ENCODE results near the gene HNF4A.

Gene HNF4A

DNA sequence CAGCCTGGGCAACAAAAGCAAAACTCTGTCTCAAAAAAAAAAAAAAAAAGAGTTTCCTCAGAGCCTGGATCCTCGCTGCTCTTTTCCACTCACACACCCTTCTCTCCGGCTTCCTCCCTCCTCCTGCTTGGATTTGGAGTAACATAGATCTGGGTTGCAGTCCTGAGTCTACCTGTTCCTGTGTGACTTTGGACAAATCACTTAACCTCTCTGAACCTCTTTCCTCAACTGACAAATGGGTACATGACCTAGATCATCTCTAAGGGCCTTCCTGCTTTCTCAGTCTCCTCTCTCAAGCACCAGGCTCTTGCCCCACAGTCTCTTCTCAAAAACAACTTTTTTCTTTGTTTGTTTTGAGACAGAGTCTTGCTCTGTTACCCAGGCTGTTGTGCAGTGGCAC lies 24.3 kb upstream of the HNF4A start:
- ATAC-seq (ENCODE audit: insufficient read depth, low read depth): no peak
- H3K9ac ChIP-seq (ENCODE audit: low read depth, low read length): no peak overlapping the region
- no peak for TF ChIP-seq EZH2 (IDR thresholded peaks at IDR 0.05; ENCODE audit: borderline replicate concordance, low read depth, low read length, severe bottlenecking)
- TF ChIP-seq, protein P1, sequence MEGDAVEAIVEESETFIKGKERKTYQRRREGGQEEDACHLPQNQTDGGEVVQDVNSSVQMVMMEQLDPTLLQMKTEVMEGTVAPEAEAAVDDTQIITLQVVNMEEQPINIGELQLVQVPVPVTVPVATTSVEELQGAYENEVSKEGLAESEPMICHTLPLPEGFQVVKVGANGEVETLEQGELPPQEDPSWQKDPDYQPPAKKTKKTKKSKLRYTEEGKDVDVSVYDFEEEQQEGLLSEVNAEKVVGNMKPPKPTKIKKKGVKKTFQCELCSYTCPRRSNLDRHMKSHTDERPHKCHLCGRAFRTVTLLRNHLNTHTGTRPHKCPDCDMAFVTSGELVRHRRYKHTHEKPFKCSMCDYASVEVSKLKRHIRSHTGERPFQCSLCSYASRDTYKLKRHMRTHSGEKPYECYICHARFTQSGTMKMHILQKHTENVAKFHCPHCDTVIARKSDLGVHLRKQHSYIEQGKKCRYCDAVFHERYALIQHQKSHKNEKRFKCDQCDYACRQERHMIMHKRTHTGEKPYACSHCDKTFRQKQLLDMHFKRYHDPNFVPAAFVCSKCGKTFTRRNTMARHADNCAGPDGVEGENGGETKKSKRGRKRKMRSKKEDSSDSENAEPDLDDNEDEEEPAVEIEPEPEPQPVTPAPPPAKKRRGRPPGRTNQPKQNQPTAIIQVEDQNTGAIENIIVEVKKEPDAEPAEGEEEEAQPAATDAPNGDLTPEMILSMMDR (IDR thresholded peaks at IDR 0.05; ENCODE audit: borderline replicate concordance, extremely low read depth, low read length, poor library complexity, severe bottlenecking): no peak
- no peaks in the 10 kb centered on the region for H4K20me1 ChIP-seq (ENCODE audit: insufficient read depth, low read length)
- no peak overlapping the region for H2AFZ ChIP-seq (ENCODE audit: low read depth, low read length)
- H3K4me1 ChIP-seq (ENCODE audit: insufficient read depth, low read length): no peaks in the 10 kb centered on the region
- DNase-seq: no peak
- no peaks in the 10 kb centered on the region for H3K9me3 ChIP-seq (ENCODE audit: insufficient read depth, low read length, severe bottlenecking)
- no peak overlapping the region for H3K4me2 ChIP-seq (ENCODE audit: insufficient read depth, low read length)
- no peak overlapping the region for H3K27ac ChIP-seq (ENCODE audit: low read length)
- H3K27me3 ChIP-seq (ENCODE audit: insufficient read depth, low read length, poor library complexity): peaks cover 16% of the 10 kb centered on the region
- no peaks in the 10 kb centered on the region for H3K36me3 ChIP-seq (ENCODE audit: insufficient read depth, low read length)
- H3K4me3 ChIP-seq (ENCODE audit: low read depth in 1 of 2, low read length in 2 of 2): no peak overlapping the region
- no peaks in the 10 kb centered on the region for H3K79me2 ChIP-seq (ENCODE audit: insufficient read depth, low read length)

DNA sequence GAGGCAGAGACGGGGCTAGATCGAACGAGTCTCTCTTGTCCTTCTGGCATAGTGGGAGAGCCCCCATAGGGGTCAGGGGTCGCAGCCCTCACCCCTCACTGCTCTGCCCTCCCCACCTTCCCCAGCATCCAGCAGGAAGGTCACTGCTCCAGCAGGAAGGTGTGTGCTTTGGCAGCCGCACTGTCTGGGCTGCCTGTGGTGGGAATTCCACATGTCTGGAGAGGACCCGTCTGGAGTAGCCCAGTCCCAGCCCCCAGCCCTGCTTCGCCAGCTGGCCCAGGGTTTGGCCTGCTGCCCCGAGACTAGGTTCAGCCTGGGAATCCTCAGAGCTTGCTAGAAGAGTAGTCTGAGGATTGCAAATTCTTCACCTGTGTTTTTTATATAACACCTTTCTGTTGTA lies 21.2 kb upstream of the HNF4A start:
- Histone ChIP-seq H4K20me1 (ENCODE audit: insufficient read depth, low read length) (no peaks in the 10 kb centered on the region), H3K27ac (ENCODE audit: low read length) (no peak overlapping the region), H3K4me3 (ENCODE audit: low read depth in 1 of 2, low read length in 2 of 2) (no peak overlapping the region), H3K79me2 (ENCODE audit: insufficient read depth, low read length) (no peaks in the 10 kb centered on the region), H3K4me1 (ENCODE audit: insufficient read depth, low read length) (no peaks in the 10 kb centered on the region), H2AFZ (ENCODE audit: low read depth, low read length) (no peak overlapping the region), H3K9ac (ENCODE audit: low read depth, low read length) (no peak overlapping the region), H3K9me3 (ENCODE audit: insufficient read depth, low read length, severe bottlenecking) (no peaks in the 10 kb centered on the region), H3K36me3 (ENCODE audit: insufficient read depth, low read length) (no peaks in the 10 kb centered on the region), H3K27me3 (ENCODE audit: insufficient read depth, low read length, poor library complexity) (peaks cover 10% of the 10 kb centered on the region), H3K4me2 (ENCODE audit: insufficient read depth, low read length) (no peak overlapping the region)
- DNase-seq: no peak
- ATAC-seq (ENCODE audit: insufficient read depth, low read depth): no peak
- TF ChIP-seq EZH2 (IDR thresholded peaks at IDR 0.05; ENCODE audit: borderline replicate concordance, low read depth, low read length, severe bottlenecking): no peak
- TF ChIP-seq, protein P1 (IDR thresholded peaks at IDR 0.05; ENCODE audit: borderline replicate concordance, extremely low read depth, low read length, poor library complexity, severe bottlenecking): no peak

DNA sequence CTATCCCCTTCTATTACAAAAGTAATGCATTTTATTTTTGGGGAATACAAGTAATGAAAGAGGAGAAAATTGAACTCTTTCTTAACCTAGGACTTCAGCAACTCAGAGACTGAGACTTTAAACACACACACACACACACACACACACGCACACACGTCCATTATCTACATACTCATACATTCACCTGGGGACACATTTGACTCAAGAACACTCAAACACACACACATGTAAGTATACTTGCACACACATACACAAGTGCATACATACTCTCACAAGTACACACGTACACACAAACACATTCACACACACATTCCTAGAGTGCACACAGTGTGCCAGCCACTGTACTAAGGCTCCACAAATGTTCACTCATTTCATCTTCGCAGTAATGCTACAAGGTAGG lies 20.8 kb upstream of the HNF4A start:
- Histone ChIP-seq H3K4me2 (ENCODE audit: insufficient read depth, low read length) (no peak overlapping the region), H3K79me2 (ENCODE audit: insufficient read depth, low read length) (no peaks in the 10 kb centered on the region), H3K27me3 (ENCODE audit: insufficient read depth, low read length, poor library complexity) (peaks cover 9% of the 10 kb centered on the region), H4K20me1 (ENCODE audit: insufficient read depth, low read length) (no peaks in the 10 kb centered on the region), H3K4me1 (ENCODE audit: insufficient read depth, low read length) (no peaks in the 10 kb centered on the region), H3K9me3 (ENCODE audit: insufficient read depth, low read length, severe bottlenecking) (no peaks in the 10 kb centered on the region), H3K4me3 (ENCODE audit: low read depth in 1 of 2, low read length in 2 of 2) (no peak overlapping the region), H3K27ac (ENCODE audit: low read length) (no peak overlapping the region), H3K36me3 (ENCODE audit: insufficient read depth, low read length) (no peaks in the 10 kb centered on the region), H2AFZ (ENCODE audit: low read depth, low read length) (no peak overlapping the region), H3K9ac (ENCODE audit: low read depth, low read length) (no peak overlapping the region)
- no peak for ATAC-seq (ENCODE audit: insufficient read depth, low read depth)
- no peak for DNase-seq
- TF ChIP-seq EZH2 (IDR thresholded peaks at IDR 0.05; ENCODE audit: borderline replicate concordance, low read depth, low read length, severe bottlenecking): no peak
- TF ChIP-seq, protein P1 (IDR thresholded peaks at IDR 0.05; ENCODE audit: borderline replicate concordance, extremely low read depth, low read length, poor library complexity, severe bottlenecking): no peak

DNA sequence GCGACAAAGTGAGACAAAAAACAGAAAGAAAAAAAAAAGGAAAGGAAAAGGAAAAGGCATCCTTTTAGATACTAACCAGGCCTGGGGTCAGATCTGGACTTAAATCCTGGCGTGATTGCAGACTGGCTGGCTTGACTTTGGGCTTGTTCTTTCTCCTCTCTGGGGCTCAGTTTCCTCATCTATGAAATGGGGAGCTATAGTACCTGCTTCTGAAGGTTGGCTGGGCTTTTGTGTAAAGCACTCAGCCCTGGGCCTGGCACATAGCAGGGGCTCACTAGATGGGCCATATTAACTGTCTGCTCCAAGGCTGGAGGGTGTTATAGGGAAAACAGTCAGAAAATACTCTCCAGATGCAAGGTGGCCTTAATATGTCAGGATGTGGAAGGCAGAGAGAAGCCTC lies 19.8 kb upstream of the HNF4A start:
- ATAC-seq (ENCODE audit: insufficient read depth, low read depth) (no peak), DNase-seq (no peak)
- H2AFZ ChIP-seq (ENCODE audit: low read depth, low read length): no peak overlapping the region
- TF ChIP-seq, protein P1 (IDR thresholded peaks at IDR 0.05; ENCODE audit: borderline replicate concordance, extremely low read depth, low read length, poor library complexity, severe bottlenecking): no peak
- no peak for TF ChIP-seq EZH2 (IDR thresholded peaks at IDR 0.05; ENCODE audit: borderline replicate concordance, low read depth, low read length, severe bottlenecking)
- H3K9me3 ChIP-seq (ENCODE audit: insufficient read depth, low read length, severe bottlenecking): no peaks in the 10 kb centered on the region
- no peak overlapping the region for H3K9ac ChIP-seq (ENCODE audit: low read depth, low read length)
- H3K79me2 ChIP-seq (ENCODE audit: insufficient read depth, low read length): no peaks in the 10 kb centered on the region
- no peaks in the 10 kb centered on the region for H3K36me3 ChIP-seq (ENCODE audit: insufficient read depth, low read length)
- no peak overlapping the region for H3K4me2 ChIP-seq (ENCODE audit: insufficient read depth, low read length)
- no peak overlapping the region for H3K4me3 ChIP-seq (ENCODE audit: low read depth in 1 of 2, low read length in 2 of 2)
- H4K20me1 ChIP-seq (ENCODE audit: insufficient read depth, low read length): no peaks in the 10 kb centered on the region
- no peak overlapping the region for H3K27ac ChIP-seq (ENCODE audit: low read length)
- peaks cover 9% of the 10 kb centered on the region for H3K27me3 ChIP-seq (ENCODE audit: insufficient read depth, low read length, poor library complexity)
- H3K4me1 ChIP-seq (ENCODE audit: insufficient read depth, low read length): no peaks in the 10 kb centered on the region
